SK-N-MC (cell line): ENCODE results near the gene SOWAHA.

ENCODE experiments used
- EZH2 ChIP-seq: fragments of 200-600 bp; sonication (generic); IDR thresholded peaks from one replicate; pipeline ENCODE4 v1.6.1; 2017; ENCODE audit warnings: antibody characterized with exemption
- FOXP2 ChIP-seq: optimal IDR thresholded peaks from 2 replicates; pipeline ENCODE3; 2011; ENCODE audit warnings: mild to moderate bottlenecking, moderate library complexity; ENCODE audit not compliant: insufficient read depth; ENCODE audit errors: extremely low read length, control extremely low read depth
- POLR2AphosphoS5 ChIP-seq: IDR thresholded peaks from 2 replicates; pipeline ENCODE4 v1.6.1; 2012; ENCODE audit warnings: mild to moderate bottlenecking, low read depth, low read length, borderline replicate concordance

DNA sequence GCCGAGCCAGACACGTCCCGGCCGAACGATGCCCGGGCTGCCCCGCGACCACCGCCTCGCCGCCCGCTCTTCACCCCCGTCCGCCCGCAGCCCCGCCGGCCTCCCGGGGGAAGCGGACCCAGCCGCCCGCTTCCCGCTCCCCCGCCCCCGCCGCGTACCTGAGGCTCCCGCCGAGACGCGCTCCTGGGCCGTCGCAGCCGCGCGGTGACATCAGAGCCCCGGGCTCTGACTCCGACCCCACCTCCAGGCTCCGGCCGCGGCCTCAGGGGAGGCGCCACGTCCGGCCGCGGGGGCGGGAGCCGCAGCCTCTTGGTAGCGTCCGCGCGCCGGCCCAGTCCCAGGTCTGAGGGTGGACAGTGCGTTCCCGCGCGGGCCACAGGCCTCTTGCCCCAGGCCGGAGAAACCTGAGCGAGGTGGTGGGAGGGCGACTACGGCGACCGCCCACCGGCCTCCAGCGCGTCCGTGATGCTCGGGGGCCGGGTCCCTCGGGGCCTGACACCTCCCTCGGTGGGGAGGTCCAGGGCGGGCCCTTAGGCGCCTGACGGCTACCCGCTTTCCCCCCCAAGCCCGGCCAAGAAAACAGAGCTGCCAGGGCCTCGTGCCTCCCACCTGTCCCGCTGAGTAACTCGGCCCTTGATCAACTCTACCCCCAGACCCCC lies 17.5 kb downstream of the SOWAHA start, which contains the start of gene SHROOM1:
- TF ChIP-seq EZH2 = no peak
- no peak for TF ChIP-seq POLR2AphosphoS5
- no peak for TF ChIP-seq FOXP2
